BE2C (cell line): ENCODE measurements around the gene UQCRHL. TPM values are rescaled to one million over a fixed set of nuclear protein-coding genes. Genes with fewer than 3 reads are reported as not detected.
A peak's percentile ranks its signal among the peaks of the same experiment; 100 is the strongest.
"Not testable (repeated sequence)": the region's sequence is repeated elsewhere in the genome, so short reads cannot be mapped to it uniquely, and the experiment has no call there.

Source experiments
- DNase-seq: peaks from one replicate; pipeline ENCODE4 v3.0.0-alpha.2; 2020
- H3K27me3 ChIP-seq: fragments of 250-450 bp; sonication (Bioruptor Pico); 2 replicates; pipeline ENCODE4 v1.5.1; 2020; ENCODE audit warnings: mild to moderate bottlenecking
- H3K36me3 ChIP-seq: fragments of 250-450 bp; sonication (Bioruptor Pico); 2 replicates; pipeline ENCODE4 v1.5.1; 2020; ENCODE audit warnings: mild to moderate bottlenecking
- H3K4me1 ChIP-seq: fragments of 250-450 bp; sonication (Bioruptor Pico); 2 replicates; pipeline ENCODE4 v1.5.1; 2020
- H3K4me3 ChIP-seq: 2 replicates; pipeline ENCODE4 v1.5.1; 2011; ENCODE audit warnings: low read depth, low read length
- H3K9me3 ChIP-seq: fragments of 250-450 bp; sonication (Bioruptor Pico); 2 replicates; pipeline ENCODE4 v1.5.1; 2020
- polyA plus RNA-seq: library from polyadenylated mRNA; unstranded; fragments of >200 nt; gene quantifications from one replicate; pipeline ENCODE4 v1.2.1, GENCODE V29; 2012; ENCODE audit warnings: low read depth, missing spikeins; ENCODE audit not compliant: insufficient read length, insufficient read depth
- TF ChIP-seq, protein P1 (sequence below): IDR thresholded peaks from 2 replicates; pipeline ENCODE4 v1.5.1; 2012; ENCODE audit warnings: mild to moderate bottlenecking, low read depth, low read length

Gene UQCRHL
- polyA plus RNA-seq = 1.5 TPM

DNA sequence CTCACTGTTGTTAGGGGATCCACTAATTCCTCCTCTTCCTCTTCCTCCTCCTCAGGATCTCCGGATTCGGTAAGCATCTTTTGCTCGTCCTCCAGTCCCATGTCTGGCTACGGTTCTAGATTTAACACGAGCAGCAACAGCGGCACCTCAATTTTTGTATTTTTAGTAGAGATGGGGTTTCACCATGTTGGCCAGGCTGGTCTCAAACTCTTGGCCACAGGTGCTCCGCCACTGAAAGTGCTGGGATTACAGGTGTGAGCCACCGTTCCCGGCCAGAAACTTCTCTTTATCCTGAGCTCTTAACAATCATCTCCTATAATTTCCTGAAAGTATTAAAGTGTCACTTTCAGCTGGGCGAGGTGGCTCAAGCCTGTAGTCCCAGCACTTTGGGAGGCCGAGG, at the start of gene UQCRHL:
Gene UQCRHL (minus strand): TSS at position 101 of the 400 bp plus-strand sequence. CDS start 0 bp downstream, at position 101.
- H3K4me3 ChIP-seq, H3K27me3 ChIP-seq, H3K9me3 ChIP-seq, H3K4me1 ChIP-seq, H3K36me3 ChIP-seq, DNase-seq: not testable (repeated sequence)

DNA sequence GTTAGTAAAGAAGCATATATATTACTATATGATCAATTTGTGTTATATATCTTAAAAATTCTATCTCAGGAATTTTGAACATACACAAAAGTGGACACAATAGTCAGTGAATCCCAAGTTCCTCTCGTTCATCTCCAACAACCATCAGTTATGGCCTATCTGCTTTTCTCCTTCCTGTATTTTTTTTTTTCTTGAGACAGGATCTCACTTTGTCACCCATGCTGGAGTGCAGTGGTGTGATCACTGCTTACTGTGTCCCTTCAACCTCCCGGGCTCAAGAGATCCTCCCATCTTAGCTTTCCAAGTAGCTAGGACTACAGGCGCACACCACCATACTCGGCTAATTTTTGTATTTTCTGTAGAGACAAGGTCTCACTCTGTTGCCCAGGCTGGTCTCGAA, 49.4 kb upstream of the UQCRHL start:
- Histone ChIP-seq H3K4me1 (no peaks in the 10 kb centered on the region), H3K27me3 (no peaks in the 10 kb centered on the region), H3K36me3 (no peaks in the 10 kb centered on the region), H3K4me3 (no peak overlapping the region), H3K9me3 (no peaks in the 10 kb centered on the region)
- DNase-seq = no peak
- TF ChIP-seq, protein P1, sequence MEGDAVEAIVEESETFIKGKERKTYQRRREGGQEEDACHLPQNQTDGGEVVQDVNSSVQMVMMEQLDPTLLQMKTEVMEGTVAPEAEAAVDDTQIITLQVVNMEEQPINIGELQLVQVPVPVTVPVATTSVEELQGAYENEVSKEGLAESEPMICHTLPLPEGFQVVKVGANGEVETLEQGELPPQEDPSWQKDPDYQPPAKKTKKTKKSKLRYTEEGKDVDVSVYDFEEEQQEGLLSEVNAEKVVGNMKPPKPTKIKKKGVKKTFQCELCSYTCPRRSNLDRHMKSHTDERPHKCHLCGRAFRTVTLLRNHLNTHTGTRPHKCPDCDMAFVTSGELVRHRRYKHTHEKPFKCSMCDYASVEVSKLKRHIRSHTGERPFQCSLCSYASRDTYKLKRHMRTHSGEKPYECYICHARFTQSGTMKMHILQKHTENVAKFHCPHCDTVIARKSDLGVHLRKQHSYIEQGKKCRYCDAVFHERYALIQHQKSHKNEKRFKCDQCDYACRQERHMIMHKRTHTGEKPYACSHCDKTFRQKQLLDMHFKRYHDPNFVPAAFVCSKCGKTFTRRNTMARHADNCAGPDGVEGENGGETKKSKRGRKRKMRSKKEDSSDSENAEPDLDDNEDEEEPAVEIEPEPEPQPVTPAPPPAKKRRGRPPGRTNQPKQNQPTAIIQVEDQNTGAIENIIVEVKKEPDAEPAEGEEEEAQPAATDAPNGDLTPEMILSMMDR = no peak

DNA sequence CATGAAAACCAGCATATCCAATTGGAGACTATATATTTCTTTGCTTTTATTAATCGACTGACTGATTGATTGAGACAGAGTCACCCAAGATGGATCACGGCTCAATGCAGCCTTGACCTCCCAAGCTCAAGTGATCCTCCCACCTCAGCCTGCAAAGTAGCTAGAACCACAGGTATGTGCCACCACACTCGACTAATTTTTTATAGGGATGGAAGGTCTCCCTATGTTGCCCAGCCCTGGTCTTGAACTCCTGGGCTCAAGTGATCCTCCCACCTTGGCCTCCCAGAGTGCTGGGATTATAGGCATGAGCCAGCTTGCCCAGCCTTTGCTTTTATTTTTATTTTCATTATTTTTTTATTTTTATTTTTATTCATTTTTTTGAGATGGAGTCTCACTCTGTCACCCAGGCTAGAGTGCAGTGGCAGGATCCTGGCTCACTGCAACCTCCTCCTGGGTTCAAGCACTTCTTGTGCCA, 45.4 kb upstream of the UQCRHL start:
- no peak for DNase-seq
- no peaks in the 10 kb centered on the region for H3K27me3 ChIP-seq
- H3K36me3 ChIP-seq = no peaks in the 10 kb centered on the region
- no peak overlapping the region for H3K4me3 ChIP-seq
- H3K4me1 ChIP-seq = no peaks in the 10 kb centered on the region
- TF ChIP-seq, protein P1 = no peak
- H3K9me3 ChIP-seq = no peaks in the 10 kb centered on the region

DNA sequence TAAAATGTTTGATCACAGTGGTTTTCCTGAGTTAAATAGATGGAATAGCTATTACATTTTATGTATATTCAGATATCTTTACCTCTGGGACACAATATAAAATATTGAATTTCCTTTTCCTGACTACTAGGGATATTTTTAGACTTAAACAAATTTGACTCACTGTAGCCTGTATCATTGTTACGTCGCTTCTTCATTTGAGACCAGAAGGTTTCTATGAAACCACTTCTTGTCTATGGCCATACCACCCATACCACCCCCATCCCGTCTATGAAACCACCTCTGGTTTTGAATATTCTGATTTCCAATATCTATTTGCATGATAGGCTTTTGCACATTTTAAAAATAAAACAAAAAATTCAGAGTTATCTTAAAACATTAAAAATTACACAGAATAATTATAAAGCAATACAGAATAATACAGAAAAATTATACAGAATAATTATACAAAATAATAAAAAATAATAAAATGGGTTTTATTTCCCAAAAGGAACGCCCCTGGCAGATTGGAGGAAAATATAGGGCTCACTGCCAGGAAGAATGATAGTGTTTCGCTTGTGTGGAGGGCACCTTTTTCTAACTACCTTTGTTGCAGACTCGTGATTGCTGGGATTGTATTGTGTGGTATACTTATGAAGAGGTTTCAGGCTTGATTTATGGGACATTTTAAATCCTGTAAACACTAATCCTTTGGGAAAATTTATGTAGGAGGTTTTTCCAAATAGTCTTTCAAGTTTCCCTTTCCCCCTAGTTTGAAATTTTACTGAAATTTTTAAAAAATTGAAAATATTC, 44.8 kb upstream of the UQCRHL start:
- no peaks in the 10 kb centered on the region for H3K9me3 ChIP-seq
- no peak for DNase-seq
- TF ChIP-seq, protein P1 = no peak
- H3K4me1 ChIP-seq = no peaks in the 10 kb centered on the region
- H3K36me3 ChIP-seq = no peaks in the 10 kb centered on the region
- no peaks in the 10 kb centered on the region for H3K27me3 ChIP-seq
- H3K4me3 ChIP-seq = no peak overlapping the region

DNA sequence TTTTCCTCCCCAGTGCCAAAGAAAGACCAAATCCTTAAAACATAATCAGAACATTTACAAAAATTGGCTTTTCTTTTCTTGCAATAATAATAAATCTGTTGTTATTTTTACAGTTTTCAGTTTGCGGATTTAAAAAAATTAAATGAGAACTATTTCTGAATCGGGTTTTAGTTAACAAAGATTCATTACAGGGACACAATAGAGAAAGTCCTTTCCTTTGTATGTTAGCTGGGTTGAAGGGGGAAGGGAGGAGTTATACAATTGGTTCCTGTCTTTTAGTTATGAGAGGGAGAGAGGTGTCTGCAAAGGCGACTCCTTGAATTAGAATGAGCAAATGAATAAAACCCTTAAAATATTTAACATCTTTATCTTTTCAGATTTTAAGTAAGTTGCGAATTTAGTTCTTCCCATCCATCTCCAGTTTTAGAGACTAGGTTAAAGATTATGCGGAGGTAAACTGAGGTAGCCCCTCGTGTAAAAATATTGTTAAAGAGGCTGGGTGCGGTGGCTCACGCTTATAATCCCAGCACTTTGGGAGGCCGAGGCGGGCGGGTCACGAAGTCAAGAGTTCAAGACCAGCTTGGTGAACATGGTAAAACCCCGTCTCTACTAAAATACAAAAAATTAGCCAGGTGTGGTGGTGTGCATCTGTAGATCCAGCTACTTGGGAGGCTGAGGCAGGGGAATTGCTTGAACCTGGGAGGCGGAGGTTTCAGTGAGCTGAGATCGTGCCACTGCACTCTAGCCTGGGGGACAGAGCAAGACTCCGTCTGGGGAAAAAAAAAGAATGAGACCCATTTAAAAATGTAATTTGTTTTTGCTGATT, 44.0 kb upstream of the UQCRHL start:
- TF ChIP-seq, protein P1 = no peak
- H3K9me3 ChIP-seq = no peaks in the 10 kb centered on the region
- no peaks in the 10 kb centered on the region for H3K4me1 ChIP-seq
- H3K36me3 ChIP-seq = no peaks in the 10 kb centered on the region
- H3K27me3 ChIP-seq = no peaks in the 10 kb centered on the region
- no peak for DNase-seq
- no peak overlapping the region for H3K4me3 ChIP-seq

DNA sequence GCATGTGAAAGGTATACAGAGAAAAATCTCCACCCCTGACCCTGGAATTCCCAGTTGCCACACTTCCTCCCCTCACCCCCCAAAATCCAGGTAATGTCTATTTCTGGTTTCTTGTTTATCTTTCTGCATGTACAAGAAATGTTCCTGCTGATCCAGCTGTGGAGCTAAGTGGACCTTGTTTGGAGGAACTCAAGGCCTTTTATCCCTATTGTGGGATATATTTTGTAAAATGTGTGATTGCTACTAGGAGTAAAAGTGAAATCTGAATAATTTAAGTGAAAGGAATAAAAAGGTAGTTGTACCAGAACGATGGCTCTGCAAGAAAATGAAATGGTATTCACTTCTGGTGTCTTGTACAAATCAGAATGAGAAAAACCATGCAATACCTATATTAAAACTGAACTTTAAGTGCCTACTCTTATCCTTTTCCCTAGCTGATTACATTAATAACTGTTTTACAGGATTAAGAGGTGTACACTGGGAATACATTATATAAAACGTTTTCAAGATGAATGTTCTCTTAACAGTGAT, 43.1 kb upstream of the UQCRHL start:
- Histone ChIP-seq H3K27me3 (no peaks in the 10 kb centered on the region), H3K4me1 (no peaks in the 10 kb centered on the region), H3K36me3 (no peaks in the 10 kb centered on the region), H3K9me3 (no peaks in the 10 kb centered on the region), H3K4me3 (peak overlapping the region; percentile 92)
- TF ChIP-seq, protein P1 = no peak
- no peak for DNase-seq
